ENCODE measurements around the gene MYO10. TPM values are rescaled to one million over a fixed set of nuclear protein-coding genes. Genes with fewer than 3 reads are reported as not detected.

The MYO10 gene
- total RNA-seq, 4 donors from 2014 or later = 34.7 to 122 (median 71.2) TPM

DNA sequence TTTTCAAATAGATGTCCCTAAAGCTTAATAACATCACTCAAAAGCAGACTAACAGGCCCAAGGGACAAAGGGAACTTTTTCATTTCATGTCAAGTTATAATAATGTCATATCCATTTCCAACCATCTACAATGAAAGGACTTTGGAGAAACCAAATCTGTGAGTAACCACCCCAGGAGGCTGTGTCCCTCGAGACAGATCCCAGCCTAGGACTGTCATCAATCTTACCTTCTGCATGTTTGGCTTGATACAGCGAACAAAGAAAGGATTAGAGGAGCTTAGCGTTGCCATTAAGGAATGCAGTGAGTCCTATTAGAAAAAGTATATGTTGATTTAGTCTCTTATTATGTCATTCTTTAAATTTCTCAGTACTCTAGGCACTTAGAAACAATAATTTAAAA, 181.5 kb downstream of the MYO10 start:
- Histone ChIP-seq H3K36me3 (peaks cover 0 to 32% (median 0%) of the 10 kb centered on the region in 3 donors), H3K27me3 (no peaks in the 10 kb centered on the region), H3K27ac (no peak overlapping the region), H3K4me1 (no peaks in the 10 kb centered on the region), H3K9me3 (no peaks in the 10 kb centered on the region), H3K4me3 (no peak overlapping the region)
- DNase-seq = no peak
- TF ChIP-seq, protein P1, sequence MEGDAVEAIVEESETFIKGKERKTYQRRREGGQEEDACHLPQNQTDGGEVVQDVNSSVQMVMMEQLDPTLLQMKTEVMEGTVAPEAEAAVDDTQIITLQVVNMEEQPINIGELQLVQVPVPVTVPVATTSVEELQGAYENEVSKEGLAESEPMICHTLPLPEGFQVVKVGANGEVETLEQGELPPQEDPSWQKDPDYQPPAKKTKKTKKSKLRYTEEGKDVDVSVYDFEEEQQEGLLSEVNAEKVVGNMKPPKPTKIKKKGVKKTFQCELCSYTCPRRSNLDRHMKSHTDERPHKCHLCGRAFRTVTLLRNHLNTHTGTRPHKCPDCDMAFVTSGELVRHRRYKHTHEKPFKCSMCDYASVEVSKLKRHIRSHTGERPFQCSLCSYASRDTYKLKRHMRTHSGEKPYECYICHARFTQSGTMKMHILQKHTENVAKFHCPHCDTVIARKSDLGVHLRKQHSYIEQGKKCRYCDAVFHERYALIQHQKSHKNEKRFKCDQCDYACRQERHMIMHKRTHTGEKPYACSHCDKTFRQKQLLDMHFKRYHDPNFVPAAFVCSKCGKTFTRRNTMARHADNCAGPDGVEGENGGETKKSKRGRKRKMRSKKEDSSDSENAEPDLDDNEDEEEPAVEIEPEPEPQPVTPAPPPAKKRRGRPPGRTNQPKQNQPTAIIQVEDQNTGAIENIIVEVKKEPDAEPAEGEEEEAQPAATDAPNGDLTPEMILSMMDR (IDR thresholded peaks at IDR 0.05) = no peak
- TF ChIP-seq POLR2A (IDR thresholded peaks at IDR 0.05) = no peak

GRCh38 chr5:16754086-16754485, 182.0 kb downstream of the MYO10 start:
- Histone ChIP-seq H3K27me3 (no peaks in the 10 kb centered on the region), H3K36me3 (peaks cover 0 to 27% (median 0%) of the 10 kb centered on the region in 3 donors), H3K4me1 (no peaks in the 10 kb centered on the region), H3K9me3 (no peaks in the 10 kb centered on the region), H3K4me3 (no peak overlapping the region), H3K27ac (no peak overlapping the region)
- TF ChIP-seq POLR2A (IDR thresholded peaks at IDR 0.05) = no peak
- TF ChIP-seq, protein P1 (IDR thresholded peaks at IDR 0.05) = no peak
- no peak for DNase-seq

DNA sequence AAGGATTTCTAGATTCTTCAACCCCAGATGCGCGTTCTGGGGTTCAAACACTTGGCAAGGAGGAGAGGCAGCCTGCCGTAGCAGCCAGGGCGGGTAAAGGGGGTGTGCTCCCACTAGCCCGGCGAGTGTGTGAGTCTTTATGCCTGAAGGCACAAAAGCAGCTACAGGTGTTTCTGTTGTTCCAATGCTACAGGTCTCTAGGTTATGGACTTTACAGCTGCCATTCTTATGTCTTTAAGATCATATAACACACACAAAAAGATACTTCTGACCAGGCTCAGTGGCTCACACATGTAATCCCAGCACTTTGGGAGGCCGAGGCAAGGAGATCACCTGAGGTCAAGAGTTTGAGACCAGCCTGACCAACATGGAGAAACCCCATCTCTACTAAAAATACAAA, 185.6 kb downstream of the MYO10 start:
- Histone ChIP-seq H3K4me3 (no peak overlapping the region), H3K9me3 (no peaks in the 10 kb centered on the region), H3K27me3 (no peaks in the 10 kb centered on the region), H3K27ac (no peak overlapping the region), H3K4me1 (no peaks in the 10 kb centered on the region), H3K36me3 (peaks cover 0 to 20% (median 0%) of the 10 kb centered on the region in 3 donors)
- no peak for DNase-seq
- TF ChIP-seq, protein P1 (IDR thresholded peaks at IDR 0.05) = no peak
- TF ChIP-seq POLR2A (IDR thresholded peaks at IDR 0.05) = no peak

DNA sequence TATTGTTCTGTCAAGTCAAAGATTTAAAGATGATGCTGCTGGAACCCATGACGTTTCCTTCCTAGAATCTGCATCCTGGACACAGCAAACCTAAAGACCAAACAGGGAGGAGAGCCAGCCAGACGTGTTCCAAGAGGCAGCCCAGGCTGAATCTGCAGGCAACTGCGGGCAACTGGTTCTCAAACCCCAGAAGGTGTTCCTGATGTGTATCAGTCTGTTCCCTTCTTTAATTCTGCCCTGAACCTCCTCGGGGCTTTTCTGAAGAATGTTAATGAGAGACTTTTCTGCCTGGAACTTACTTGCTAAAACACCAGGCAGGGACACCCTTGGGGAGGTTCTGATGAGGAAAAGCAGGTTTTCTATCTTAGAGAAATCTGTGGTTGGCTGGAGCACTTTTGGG, 186.5 kb downstream of the MYO10 start:
- DNase-seq = no peak
- Histone ChIP-seq H3K27ac (no peak overlapping the region), H3K4me1 (no peaks in the 10 kb centered on the region), H3K27me3 (no peaks in the 10 kb centered on the region), H3K4me3 (no peak overlapping the region), H3K36me3 (peaks cover 0 to 15% (median 0%) of the 10 kb centered on the region in 3 donors), H3K9me3 (no peaks in the 10 kb centered on the region)
- no peak for TF ChIP-seq POLR2A (IDR thresholded peaks at IDR 0.05)

GRCh38 chr5:16744164-16744880, 191.8 kb downstream of the MYO10 start:
- TF ChIP-seq, protein P1 (IDR thresholded peaks at IDR 0.05) = no peak
- TF ChIP-seq POLR2A (IDR thresholded peaks at IDR 0.05) = no peak
- Histone ChIP-seq H3K36me3 (peaks cover 0 to 12% (median 0%) of the 10 kb centered on the region in 3 donors), H3K27ac (no peak overlapping the region), H3K4me1 (no peaks in the 10 kb centered on the region), H3K27me3 (no peaks in the 10 kb centered on the region), H3K9me3 (no peaks in the 10 kb centered on the region), H3K4me3 (no peak overlapping the region)
- DNase-seq = no peak

DNA sequence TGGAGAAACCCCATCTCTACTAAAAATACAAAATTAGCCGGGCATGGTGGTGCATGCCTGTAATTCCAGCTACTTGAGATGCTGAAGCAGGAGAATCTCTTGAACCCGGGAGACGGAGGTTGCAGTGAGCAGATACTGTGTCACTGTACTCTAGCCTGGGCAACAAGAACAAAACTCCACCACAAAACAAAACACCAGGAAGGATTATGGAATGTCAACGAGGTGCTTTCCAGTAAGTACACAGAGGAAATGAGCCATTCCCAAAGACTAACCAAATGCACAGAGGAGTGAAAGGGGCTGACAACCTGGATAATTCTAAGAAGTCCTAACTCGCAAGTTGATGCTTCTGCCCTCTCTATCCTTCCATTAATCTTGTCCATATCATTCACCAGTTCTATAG, 193.2 kb downstream of the MYO10 start:
- no peak for TF ChIP-seq POLR2A (IDR thresholded peaks at IDR 0.05)
- TF ChIP-seq, protein P1 (IDR thresholded peaks at IDR 0.05) = no peak
- H3K27ac ChIP-seq = no peak overlapping the region
- H3K9me3 ChIP-seq = no peaks in the 10 kb centered on the region
- no peak for DNase-seq
- no peaks in the 10 kb centered on the region for H3K4me1 ChIP-seq
- H3K4me3 ChIP-seq = no peak overlapping the region
- peaks cover 0 to 5% (median 0%) of the 10 kb centered on the region in 3 donors for H3K36me3 ChIP-seq
- H3K27me3 ChIP-seq = no peaks in the 10 kb centered on the region

All from Peyer's patch (tissue), 4 donors.